A549 (cell line): ENCODE results near the gene NSD2.

Experiments
- CHD4 ChIP-seq: fragments of 200-600 bp; sonication (generic); IDR thresholded peaks from 2 replicates; pipeline ENCODE4 v1.6.1; 2016; ENCODE audit warnings: antibody characterized with exemption, mild to moderate bottlenecking, borderline replicate concordance
- EP300 ChIP-seq, 2 experiments: fragments of >200 bp; sonication (Bioruptor Twin); formaldehyde crosslinking; IDR thresholded peaks; 2 replicates in 1 of 2; 3 replicates in 1 of 2; pipeline ENCODE4 v1.6.1; 2016 to 2017
- NPAS2 ChIP-seq: fragments of 250-450 bp; sonication (Bioruptor Pico); IDR thresholded peaks from 2 replicates; pipeline ENCODE4 v1.8.0; 2022; ENCODE audit warnings: mild to moderate bottlenecking, moderate library complexity, borderline replicate concordance
- POLR2A ChIP-seq: IDR thresholded peaks from 2 replicates; pipeline ENCODE4 v1.6.1; 2012; ENCODE audit warnings: mild to moderate bottlenecking, low read length
- RCOR1 ChIP-seq: fragments of 150-350 bp; IDR thresholded peaks from 2 replicates; pipeline ENCODE4 v1.6.1; 2014; ENCODE audit warnings: antibody characterized with exemption, low read length, low read depth
- TF ChIP-seq, protein P1 (sequence below): fragments of 450-650 bp; IDR thresholded peaks from 2 replicates; pipeline ENCODE4 v1.6.1; 2014; ENCODE audit warnings: antibody characterized with exemption
- TF ChIP-seq, protein P2 (sequence below): fragments of >200 bp; sonication (Bioruptor Twin); formaldehyde crosslinking; IDR thresholded peaks from 3 replicates; pipeline ENCODE4 v1.5.1; 2016
- TF ChIP-seq, protein P3 (sequence below): fragments of 250-450 bp; sonication (Bioruptor Pico); IDR thresholded peaks from 2 replicates; pipeline ENCODE4 v1.5.0; 2021; ENCODE audit warnings: mild to moderate bottlenecking, moderate library complexity, borderline replicate concordance

DNA sequence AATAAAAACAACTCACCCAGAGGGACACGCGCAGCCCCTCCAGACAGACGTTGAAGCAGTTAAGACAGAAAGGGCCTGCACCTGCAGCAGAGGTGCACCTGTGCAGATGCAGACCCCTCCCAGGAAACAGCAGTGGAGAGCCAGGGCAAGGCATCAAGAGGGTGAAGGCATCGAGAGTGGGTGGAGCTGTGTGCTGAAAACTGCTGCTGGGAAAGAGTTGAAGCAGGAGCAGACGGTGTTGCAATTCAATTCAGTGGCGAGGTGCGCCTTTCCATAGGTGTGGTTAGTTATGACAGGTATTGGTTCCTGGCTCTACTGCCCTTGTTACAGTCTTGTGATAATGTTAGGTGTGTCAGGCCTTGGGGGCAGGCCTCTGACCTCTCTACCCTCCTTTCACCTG, 31.9 kb upstream of the NSD2 start:
- TF ChIP-seq, protein P1, sequence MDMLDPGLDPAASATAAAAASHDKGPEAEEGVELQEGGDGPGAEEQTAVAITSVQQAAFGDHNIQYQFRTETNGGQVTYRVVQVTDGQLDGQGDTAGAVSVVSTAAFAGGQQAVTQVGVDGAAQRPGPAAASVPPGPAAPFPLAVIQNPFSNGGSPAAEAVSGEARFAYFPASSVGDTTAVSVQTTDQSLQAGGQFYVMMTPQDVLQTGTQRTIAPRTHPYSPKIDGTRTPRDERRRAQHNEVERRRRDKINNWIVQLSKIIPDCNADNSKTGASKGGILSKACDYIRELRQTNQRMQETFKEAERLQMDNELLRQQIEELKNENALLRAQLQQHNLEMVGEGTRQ = no peak
- TF ChIP-seq, protein P2, sequence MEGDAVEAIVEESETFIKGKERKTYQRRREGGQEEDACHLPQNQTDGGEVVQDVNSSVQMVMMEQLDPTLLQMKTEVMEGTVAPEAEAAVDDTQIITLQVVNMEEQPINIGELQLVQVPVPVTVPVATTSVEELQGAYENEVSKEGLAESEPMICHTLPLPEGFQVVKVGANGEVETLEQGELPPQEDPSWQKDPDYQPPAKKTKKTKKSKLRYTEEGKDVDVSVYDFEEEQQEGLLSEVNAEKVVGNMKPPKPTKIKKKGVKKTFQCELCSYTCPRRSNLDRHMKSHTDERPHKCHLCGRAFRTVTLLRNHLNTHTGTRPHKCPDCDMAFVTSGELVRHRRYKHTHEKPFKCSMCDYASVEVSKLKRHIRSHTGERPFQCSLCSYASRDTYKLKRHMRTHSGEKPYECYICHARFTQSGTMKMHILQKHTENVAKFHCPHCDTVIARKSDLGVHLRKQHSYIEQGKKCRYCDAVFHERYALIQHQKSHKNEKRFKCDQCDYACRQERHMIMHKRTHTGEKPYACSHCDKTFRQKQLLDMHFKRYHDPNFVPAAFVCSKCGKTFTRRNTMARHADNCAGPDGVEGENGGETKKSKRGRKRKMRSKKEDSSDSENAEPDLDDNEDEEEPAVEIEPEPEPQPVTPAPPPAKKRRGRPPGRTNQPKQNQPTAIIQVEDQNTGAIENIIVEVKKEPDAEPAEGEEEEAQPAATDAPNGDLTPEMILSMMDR = no peak
- TF ChIP-seq, protein P3, sequence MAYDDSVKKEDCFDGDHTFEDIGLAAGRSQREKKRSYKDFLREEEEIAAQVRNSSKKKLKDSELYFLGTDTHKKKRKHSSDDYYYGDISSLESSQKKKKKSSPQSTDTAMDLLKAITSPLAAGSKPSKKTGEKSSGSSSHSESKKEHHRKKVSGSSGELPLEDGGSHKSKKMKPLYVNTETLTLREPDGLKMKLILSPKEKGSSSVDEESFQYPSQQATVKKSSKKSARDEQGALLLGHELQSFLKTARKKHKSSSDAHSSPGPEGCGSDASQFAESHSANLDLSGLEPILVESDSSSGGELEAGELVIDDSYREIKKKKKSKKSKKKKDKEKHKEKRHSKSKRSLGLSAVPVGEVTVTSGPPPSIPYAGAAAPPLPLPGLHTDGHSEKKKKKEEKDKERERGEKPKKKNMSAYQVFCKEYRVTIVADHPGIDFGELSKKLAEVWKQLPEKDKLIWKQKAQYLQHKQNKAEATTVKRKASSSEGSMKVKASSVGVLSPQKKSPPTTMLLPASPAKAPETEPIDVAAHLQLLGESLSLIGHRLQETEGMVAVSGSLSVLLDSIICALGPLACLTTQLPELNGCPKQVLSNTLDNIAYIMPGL (CRISPR knock-in tag) = no peak
- no peak for TF ChIP-seq POLR2A
- TF ChIP-seq RCOR1 = no peak
- no peak for TF ChIP-seq EP300 (IDR thresholded peaks at IDR 0.05)
- no peak for TF ChIP-seq NPAS2 (CRISPR knock-in tag)
- no peak for TF ChIP-seq CHD4
